ENCODE data around the gene DTX1. TPM values are rescaled to one million over a fixed set of nuclear protein-coding genes. Genes with fewer than 3 reads are reported as not detected.

Gene DTX1
- total and polyA plus RNA-seq, 2 of the 8 experiments (the other 6 are each of a cell fraction or from before 2014, with no cell fraction given), result 4.7 to 6.9 TPM

DNA sequence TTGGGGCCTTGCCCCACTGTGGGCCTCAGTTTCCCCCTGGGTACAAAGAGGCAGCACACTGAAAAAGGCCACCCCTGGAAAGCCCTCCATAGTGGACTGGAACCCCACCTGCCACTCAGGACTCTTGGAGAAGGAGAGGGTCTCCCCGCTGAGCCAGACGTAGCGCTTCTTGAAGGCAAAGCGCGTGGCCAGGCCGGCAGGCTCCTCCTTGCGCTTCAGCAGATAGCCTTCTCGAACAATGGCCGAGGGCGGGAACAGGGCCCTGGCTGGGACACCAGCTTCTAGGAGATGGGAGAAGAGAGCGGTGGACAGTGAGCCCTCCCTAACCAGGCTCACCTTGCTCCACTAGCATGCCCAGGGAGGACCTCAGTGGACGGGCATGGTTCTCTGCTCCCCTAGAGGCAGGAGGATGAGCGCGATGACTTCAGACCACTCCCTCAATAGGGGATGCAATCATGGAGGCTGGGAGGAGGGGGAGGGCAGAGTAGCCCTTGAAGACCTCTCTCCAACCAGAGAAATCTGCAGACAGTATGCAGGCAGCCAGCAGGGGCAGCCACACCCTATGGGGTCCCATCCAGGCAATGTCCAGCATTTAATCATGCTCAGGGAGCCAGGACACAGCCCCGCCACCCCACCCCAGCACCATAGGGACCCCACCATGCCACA, 49.2 kb downstream of the DTX1 start:
- Histone ChIP-seq H3K27me3 (replicated peaks in 1 of 4; ENCODE audit: control insufficient read depth in 3 of 4, extremely low read depth in 1 of 4, insufficient read depth in 3 of 4, low read length in 3 of 4) (0 out of 7 replicates have a peak, but pooled peaks cover 0 to 2% (median 0%) of the 10 kb centered on the region in 4 experiments), H3K9me3 (ENCODE audit: insufficient read depth in 2 of 2, low read depth in 1 of 2, low read length in 1 of 2) (no peaks in the 10 kb centered on the region), H2AK5ac (ENCODE audit: low read depth, low read length) (no peak overlapping the region), H3K36me3 (ENCODE audit: control insufficient read depth in 2 of 4, insufficient read depth in 4 of 4, low read length in 3 of 4) (no peaks in the 10 kb centered on the region), H3K79me1 (ENCODE audit: low read depth, low read length) (no peaks in the 10 kb centered on the region), H3K4ac (replicated peaks; ENCODE audit: insufficient read length, low read depth, low read length) (no peak overlapping the region), H2BK120ac (replicated peaks; ENCODE audit: low read depth, low read length) (no peak overlapping the region), H3K4me2 (ENCODE audit: insufficient read depth in 1 of 2, low read depth in 2 of 2, low read length in 2 of 2) (no peak overlapping the region), H3K23ac (ENCODE audit: insufficient read length) (no peak overlapping the region), H3K14ac (ENCODE audit: insufficient read length) (no peak overlapping the region), H3K4me1 (replicated peaks in 1 of 4; ENCODE audit: control insufficient read depth in 3 of 4, insufficient read depth in 4 of 4, low read length in 3 of 4) (peaks cover 0 to 3% (median 1%) of the 10 kb centered on the region in 4 experiments; a peak in 2 of 7 replicates), H4K5ac (ENCODE audit: insufficient read length, low read depth, low read length) (no peak overlapping the region), H2BK20ac (ENCODE audit: low read length) (no peak overlapping the region), H2BK5ac (ENCODE audit: low read depth, low read length) (no peak overlapping the region), H4K91ac (replicated peaks; ENCODE audit: insufficient read length, low read length) (no peak overlapping the region), H3K4me3 (ENCODE audit: extremely low read depth in 1 of 4, insufficient read depth in 2 of 4, low read depth in 3 of 4, low read length in 4 of 4) (no peak overlapping the region), H3K18ac (ENCODE audit: extremely low read depth, low read length) (no peak overlapping the region), H2BK15ac (ENCODE audit: low read length) (no peak overlapping the region), H2AFZ (ENCODE audit: low read length) (no peak overlapping the region), H3K27ac (ENCODE audit: low read depth, low read length) (no peak overlapping the region), H2BK12ac (ENCODE audit: low read depth, low read length) (no peak overlapping the region), H4K20me1 (replicated peaks in 1 of 2; ENCODE audit: control insufficient read depth in 1 of 2, insufficient read depth in 2 of 2, low read length in 2 of 2) (no peaks in the 10 kb centered on the region), H3K23me2 (ENCODE audit: low read depth, low read length) (peaks cover 2% of the 10 kb centered on the region; the same call in 1 of the 2 replicates), H3K79me2 (ENCODE audit: control insufficient read depth in 1 of 2, insufficient read depth in 2 of 2, low read length in 2 of 2) (no peaks in the 10 kb centered on the region), H3K9ac (replicated peaks in 1 of 4; ENCODE audit: extremely low read depth in 1 of 4, low read depth in 3 of 4, low read length in 3 of 4) (no peak overlapping the region), H4K8ac (ENCODE audit: extremely low read depth, insufficient read depth, low read length) (no peak overlapping the region; the same call in 1 of the 2 replicates), H3K56ac (replicated peaks; ENCODE audit: insufficient read length, low read depth, low read length) (no peak overlapping the region)
- TF ChIP-seq POLR2A (IDR thresholded peaks at IDR 0.05; ENCODE audit: control extremely low read depth in 1 of 2, low read depth in 2 of 2, low read length in 2 of 2) (no peak), RBBP5 (IDR thresholded peaks at IDR 0.05; ENCODE audit: borderline replicate concordance, low read depth, low read length) (no peak), SAP30 (IDR thresholded peaks at IDR 0.05; ENCODE audit: insufficient read depth, insufficient replicate concordance, low read length) (no peak), TAF7 (optimal IDR thresholded peaks at IDR 0.05; ENCODE audit: borderline replicate concordance, low read depth, low read length) (no peak), ZNF274 (IDR thresholded peaks at IDR 0.05; ENCODE audit: borderline replicate concordance, extremely low read depth, low read length) (no peak), KDM5A (IDR thresholded peaks at IDR 0.05; ENCODE audit: low read length) (no peak), PHF8 (conservative IDR thresholded peaks at IDR 0.05; ENCODE audit: low read depth, low read length) (no peak), POLR2AphosphoS5 (IDR thresholded peaks at IDR 0.05; ENCODE audit: low read depth, low read length) (no peak)
- WGBS, 2 experiments (ENCODE audit: extremely low coverage in 1 of 2, insufficient coverage in 1 of 2, insufficient read length in 1 of 2, insufficient replicate concordance in 2 of 2, low coverage in 1 of 2, low lambda C conversion rate in 2 of 2, missing lambda C conversion rate in 1 of 2), result 77% methylated on average over 12 of the region's 15 CpGs; no CpG with 5 or more reads in 1 of the 2 experiments
- ChIA-PET CTCF (ENCODE audit: partially characterized antibody) (interaction anchor here (0.6 to 2.1 kb wide), 6 partner anchors 8 to 221 kb away, joined by 3 to 14 read pairs (median 4); no protein-coding TSS in a partner anchor), POLR2A (ENCODE audit: partially characterized antibody) (interaction anchor here (4.4 kb wide), 1 partner anchor 14 kb away, joined by 14 read pairs; no protein-coding TSS in a partner anchor)
- DNase-seq (ENCODE audit: low read depth in 1 of 2, low spot score in 2 of 2), result no peak
- FAIRE-seq, result no peak
